A549 (cell line): Measurements from ENCODE around the gene DHTKD1. TPM values are rescaled to one million over a fixed set of nuclear protein-coding genes. Genes with fewer than 3 reads are reported as not detected.

ENCODE experiments used
- ATAC-seq, 2 experiments: fragments of 200-7000 bp in 1 of 2; fragments of >200 bp in 1 of 2; cut with Nextera tagmentation in 1 of 2; cut with Tn5 transposase in 1 of 2; 3 replicates each; pipeline versions ENCODE4 v1.8.0 to v1.9.1; 2018 to 2020; ENCODE audit warnings: mild to moderate bottlenecking in 1 of 2, moderate library complexity in 1 of 2
- CTCF ChIA-PET: fragments of 300-600 bp; sonication (Branson Sonifier 250); formaldehyde crosslinking; extraction: SDS; loops from one replicate; lab custom pipeline; 2021; ENCODE audit warnings: antibody characterized with exemption, inconsistent platforms; lab: Yijun Ruan, JAX
- POLR2A ChIA-PET: fragments of 350-600 bp; formaldehyde crosslinking; extraction: SDS; loops from one replicate; lab custom pipeline; 2021; ENCODE audit warnings: antibody characterized with exemption, inconsistent platforms; lab: Yijun Ruan, JAX
- DNase-seq, 2 experiments: peaks; one replicate each; pipeline versions ENCODE4 v3.0.0 to v3.0.0-alpha.2; 2011 to 2016; ENCODE audit warnings: low read depth in 1 of 2, low spot score in 1 of 2
- FAIRE-seq: peaks from 2 replicates; lab custom pipeline; 2011; peaks lifted over from hg19 to GRCh38; lab: Jason Lieb, UNC
- H3K27ac ChIP-seq, 2 experiments: fragments of >200 bp; sonication (Bioruptor Twin); formaldehyde crosslinking; 3 replicates each; pipeline ENCODE4 v1.5.1; 2016 to 2017
- H3K4me1 ChIP-seq: fragments of >200 bp; sonication (Bioruptor Twin); formaldehyde crosslinking; 3 replicates; pipeline ENCODE4 v1.6.1; 2016
- H3K4me2 ChIP-seq: fragments of >200 bp; sonication (Bioruptor Twin); formaldehyde crosslinking; 3 replicates; pipeline ENCODE4 v1.6.1; 2016
- H3K4me3 ChIP-seq: fragments of >200 bp; sonication (Bioruptor Twin); formaldehyde crosslinking; 3 replicates; pipeline ENCODE4 v1.5.1; 2016
- H3K9me3 ChIP-seq: fragments of >200 bp; sonication (Bioruptor Twin); formaldehyde crosslinking; 3 replicates; pipeline ENCODE4 v1.6.1; 2016
- BHLHE40 ChIP-seq: IDR thresholded peaks from 2 replicates; pipeline ENCODE4 v1.6.1; 2012; ENCODE audit warnings: low read depth, low read length, inconsistent platforms
- CEBPB ChIP-seq, 2 experiments: fragments of >200 bp in 1 of 2; sonication (Bioruptor Twin) in 1 of 2; formaldehyde crosslinking in 1 of 2; IDR thresholded peaks; 2 replicates each; pipeline ENCODE4 v1.6.1; 2012 to 2016
- CHD2 ChIP-seq: fragments of 150-350 bp; IDR thresholded peaks from 2 replicates; pipeline ENCODE4 v1.6.1; 2014; ENCODE audit warnings: low read length; ENCODE audit not compliant: partially characterized antibody
- EHF ChIP-seq: fragments of 250-450 bp; sonication (Bioruptor Pico); IDR thresholded peaks from 2 replicates; pipeline ENCODE4 v1.5.0; 2020; ENCODE audit warnings: mild to moderate bottlenecking
- ESRRA ChIP-seq: fragments of 150-350 bp; IDR thresholded peaks from 2 replicates; pipeline ENCODE4 v1.6.1; 2014; ENCODE audit warnings: mild to moderate bottlenecking, low read length, borderline replicate concordance
- HOXA7 ChIP-seq: fragments of 250-450 bp; sonication (Bioruptor Pico); IDR thresholded peaks from 2 replicates; pipeline ENCODE4 v1.5.0; 2020; ENCODE audit warnings: mild to moderate bottlenecking, moderate library complexity
- JUN ChIP-seq, 2 experiments: fragments of >200 bp; sonication (Bioruptor Twin); formaldehyde crosslinking; IDR thresholded peaks; 2 replicates in 1 of 2; 3 replicates in 1 of 2; pipeline ENCODE4 v1.6.1; 2016 to 2017
- KDM5A ChIP-seq: fragments of 200-600 bp; sonication (generic); IDR thresholded peaks from 2 replicates; pipeline ENCODE4 v1.6.1; 2016; ENCODE audit warnings: antibody characterized with exemption, mild to moderate bottlenecking
- MYC ChIP-seq: IDR thresholded peaks from 2 replicates; pipeline ENCODE4 v1.6.1; 2012; ENCODE audit warnings: mild to moderate bottlenecking, inconsistent platforms, low read length, improper control_type of control experiment, borderline replicate concordance
- NFE2L2 ChIP-seq: fragments of 150-350 bp; conservative IDR thresholded peaks from 2 replicates; pipeline ENCODE4 v1.6.1; 2014; ENCODE audit warnings: low read length
- NR3C1 ChIP-seq: fragments of >200 bp; sonication (Bioruptor Twin); formaldehyde crosslinking; IDR thresholded peaks from 3 replicates; pipeline ENCODE4 v1.6.1; 2017
- POLR2AphosphoS2 ChIP-seq: conservative IDR thresholded peaks from 2 replicates; pipeline ENCODE4 v1.6.1; 2012; ENCODE audit warnings: low read length, improper control_type of control experiment, inconsistent platforms
- RAD21 ChIP-seq, 2 experiments: fragments of >200 bp in 1 of 2; sonication (Bioruptor Twin) in 1 of 2; formaldehyde crosslinking in 1 of 2; IDR thresholded peaks in 1 of 2; conservative IDR thresholded peaks in 1 of 2; 2 replicates in 1 of 2; 3 replicates in 1 of 2; pipeline ENCODE4 v1.6.1; 2012 to 2018; ENCODE audit warnings: inconsistent platforms in 1 of 2
- RFX5 ChIP-seq: fragments of 450-650 bp; IDR thresholded peaks from 2 replicates; pipeline ENCODE4 v1.7.1; 2014; ENCODE audit warnings: antibody characterized with exemption, mild to moderate bottlenecking, moderate library complexity
- RNF2 ChIP-seq: fragments of 200-600 bp; sonication (generic); IDR thresholded peaks from 2 replicates; pipeline ENCODE4 v1.6.1; 2016; ENCODE audit warnings: low read depth, mild to moderate bottlenecking, antibody characterized with exemption, moderate library complexity, borderline replicate concordance
- SMC3 ChIP-seq: fragments of >200 bp; sonication (Bioruptor Twin); formaldehyde crosslinking; IDR thresholded peaks from 3 replicates; pipeline ENCODE4 v1.6.1; 2018; ENCODE audit warnings: inconsistent platforms
- ZFP36 ChIP-seq: fragments of 450-650 bp; IDR thresholded peaks from 2 replicates; pipeline ENCODE4 v1.6.1; 2014; ENCODE audit warnings: borderline replicate concordance; ENCODE audit not compliant: partially characterized antibody
- WGBS: methylation state at CpG from one replicate; pipeline ENCODE4 v1.1.6; 2017; ENCODE audit errors: missing lambda C conversion rate; 5-methylcytosine and 5-hydroxymethylcytosine counted together
- polyA plus RNA-seq, 4 experiments: library from polyadenylated mRNA; depleted of rRNA in 3 of 4; stranded (reverse); fragments of >200 nt; fragmentation: RNase III in 1 of 4; extraction: RNeasy Plus Mini Kit Qiagen cat#74134 plus additional on column Dnase treatment in 1 of 4; gene quantifications; 2 replicates in 3 of 4; 3 replicates in 1 of 4; pipeline ENCODE4 v1.2.3, GENCODE V29; 2011 to 2017
- TF ChIP-seq, protein P1 (sequence below): fragments of >200 bp; sonication (Bioruptor Twin); formaldehyde crosslinking; IDR thresholded peaks from 3 replicates; pipeline ENCODE4 v1.5.1; 2016
- TF ChIP-seq, protein P2 (sequence below): fragments of 250-450 bp; sonication (Bioruptor Pico); IDR thresholded peaks from 2 replicates; pipeline ENCODE4 v1.5.0; 2020; ENCODE audit warnings: low read depth, mild to moderate bottlenecking, moderate library complexity
- TF ChIP-seq, protein P3 (sequence below): fragments of 250-450 bp; sonication (Bioruptor Pico); IDR thresholded peaks from 2 replicates; pipeline ENCODE4 v1.5.0; 2021; ENCODE audit warnings: mild to moderate bottlenecking, moderate library complexity, borderline replicate concordance

The DHTKD1 gene
- polyA plus RNA-seq, 2 of the 4 experiments (the other 2 are of a cell fraction): 11.9 to 23.0 TPM

DNA sequence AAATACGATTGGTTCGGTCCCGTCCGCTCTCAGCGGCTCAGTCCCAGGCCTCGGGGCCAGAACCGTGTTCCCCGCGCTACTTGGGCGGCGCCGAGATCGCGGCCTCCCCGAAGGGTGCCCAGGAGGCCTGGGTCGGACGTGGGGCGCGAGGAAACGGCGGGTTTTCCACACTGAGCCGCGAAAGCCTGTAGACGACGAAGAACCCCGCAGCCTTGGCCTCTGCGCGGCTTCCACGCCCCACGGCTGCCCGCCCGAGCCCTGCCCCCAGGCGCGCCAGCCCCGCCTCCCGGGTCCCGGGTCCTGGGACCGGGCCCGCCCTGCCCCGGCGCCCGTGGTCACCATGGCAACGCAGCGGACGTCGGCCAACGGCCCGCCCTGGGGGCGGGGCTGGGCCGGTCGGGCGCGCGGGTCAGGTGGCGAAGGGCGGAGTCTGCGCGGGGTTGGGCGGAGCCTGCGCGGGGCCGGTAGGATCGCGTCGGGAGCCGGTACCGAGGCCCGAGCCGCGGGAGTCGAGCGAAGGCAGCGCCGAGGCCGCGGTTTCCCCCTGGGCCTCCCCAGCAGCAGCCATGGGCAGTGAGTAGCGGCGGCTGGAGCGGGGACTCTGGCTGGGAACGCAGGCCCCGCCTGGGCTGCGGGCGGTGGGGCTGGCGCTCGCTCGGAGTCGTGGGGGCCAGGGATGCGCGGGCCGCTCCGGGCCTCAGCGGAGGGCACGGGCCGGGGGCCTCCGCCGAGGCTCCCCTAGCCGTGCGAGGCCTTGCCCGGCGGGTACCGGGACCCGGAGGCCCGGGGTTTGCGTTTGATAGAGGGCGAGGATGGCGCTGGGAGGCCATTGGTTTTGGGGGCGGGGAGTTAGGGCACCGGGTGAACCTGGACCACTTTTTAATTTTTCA is 60.7 kb downstream of the DHTKD1 start, which contains the start of gene SEC61A2 (continued):
- TF ChIP-seq NR3C1: no peak
- TF ChIP-seq CHD2: no peak
- TF ChIP-seq, all 56 proteins: peak for 13

- WGBS: 30% methylated on average over 11 of the region's 11 CpGs
- peak; percentile 37 to 43; a peak in 4 of 5 replicates for TF ChIP-seq RAD21 (conservative IDR thresholded peaks at IDR 0.05 in 1 of 2, IDR thresholded peaks at IDR 0.05 in 1 of 2)
- TF ChIP-seq MYC: no peak
- peak; percentile 26; the same call in 2 of the 3 replicates for TF ChIP-seq SMC3
- no peak for TF ChIP-seq CEBPB (IDR thresholded peaks at IDR 0.05)
- TF ChIP-seq, protein P1, sequence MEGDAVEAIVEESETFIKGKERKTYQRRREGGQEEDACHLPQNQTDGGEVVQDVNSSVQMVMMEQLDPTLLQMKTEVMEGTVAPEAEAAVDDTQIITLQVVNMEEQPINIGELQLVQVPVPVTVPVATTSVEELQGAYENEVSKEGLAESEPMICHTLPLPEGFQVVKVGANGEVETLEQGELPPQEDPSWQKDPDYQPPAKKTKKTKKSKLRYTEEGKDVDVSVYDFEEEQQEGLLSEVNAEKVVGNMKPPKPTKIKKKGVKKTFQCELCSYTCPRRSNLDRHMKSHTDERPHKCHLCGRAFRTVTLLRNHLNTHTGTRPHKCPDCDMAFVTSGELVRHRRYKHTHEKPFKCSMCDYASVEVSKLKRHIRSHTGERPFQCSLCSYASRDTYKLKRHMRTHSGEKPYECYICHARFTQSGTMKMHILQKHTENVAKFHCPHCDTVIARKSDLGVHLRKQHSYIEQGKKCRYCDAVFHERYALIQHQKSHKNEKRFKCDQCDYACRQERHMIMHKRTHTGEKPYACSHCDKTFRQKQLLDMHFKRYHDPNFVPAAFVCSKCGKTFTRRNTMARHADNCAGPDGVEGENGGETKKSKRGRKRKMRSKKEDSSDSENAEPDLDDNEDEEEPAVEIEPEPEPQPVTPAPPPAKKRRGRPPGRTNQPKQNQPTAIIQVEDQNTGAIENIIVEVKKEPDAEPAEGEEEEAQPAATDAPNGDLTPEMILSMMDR: peak; percentile 45
- TF ChIP-seq KDM5A: no peak
- ChIA-PET CTCF (interaction anchor here (0.8 to 2.2 kb wide), 11 partner anchors 9 to 89 kb away, joined by 3 to 10 read pairs (median 3); no protein-coding TSS in a partner anchor), POLR2A (interaction anchor here (0.5 to 0.8 kb wide), 2 partner anchors 62 to 132 kb away, joined by 3 to 5 read pairs; partner anchors contain the start of gene DHTKD1)
- Histone ChIP-seq H3K4me2 (peak overlapping the region; percentile 81), H3K27ac (peak overlapping the region; percentile 82 to 95), H3K4me3 (peak overlapping the region; percentile 75), H3K4me1 (peaks cover 6% of the 10 kb centered on the region; the same call in 2 of the 3 replicates), H3K9me3 (no peaks in the 10 kb centered on the region)
- DNase-seq (peak; percentile 65 to 81), ATAC-seq (peak; percentile 80 to 87), FAIRE-seq (peak; percentile 61)
Observed at GRCh38 chr10:12130237-12130872, 61.6 kb downstream of the DHTKD1 start.

GRCh38 chr10:12135631-12136030 is 66.9 kb downstream of the DHTKD1 start:
- H3K9me3 ChIP-seq: no peaks in the 10 kb centered on the region
- no peak for DNase-seq
- TF ChIP-seq ZFP36 (no peak), JUN (IDR thresholded peaks at IDR 0.05) (no peak), BHLHE40 (no peak), EHF (CRISPR knock-in tag) (no peak), RNF2 (no peak), HOXA7 (CRISPR knock-in tag) (no peak), SMC3 (no peak), POLR2AphosphoS2 (no peak), RFX5 (no peak), ESRRA (no peak), NFE2L2 (no peak), RAD21 (conservative IDR thresholded peaks at IDR 0.05 in 1 of 2, IDR thresholded peaks at IDR 0.05 in 1 of 2) (no peak)
- TF ChIP-seq, protein P2, sequence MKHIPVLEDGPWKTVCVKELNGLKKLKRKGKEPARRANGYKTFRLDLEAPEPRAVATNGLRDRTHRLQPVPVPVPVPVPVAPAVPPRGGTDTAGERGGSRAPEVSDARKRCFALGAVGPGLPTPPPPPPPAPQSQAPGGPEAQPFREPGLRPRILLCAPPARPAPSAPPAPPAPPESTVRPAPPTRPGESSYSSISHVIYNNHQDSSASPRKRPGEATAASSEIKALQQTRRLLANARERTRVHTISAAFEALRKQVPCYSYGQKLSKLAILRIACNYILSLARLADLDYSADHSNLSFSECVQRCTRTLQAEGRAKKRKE (CRISPR knock-in tag): no peak
- TF ChIP-seq, protein P3, sequence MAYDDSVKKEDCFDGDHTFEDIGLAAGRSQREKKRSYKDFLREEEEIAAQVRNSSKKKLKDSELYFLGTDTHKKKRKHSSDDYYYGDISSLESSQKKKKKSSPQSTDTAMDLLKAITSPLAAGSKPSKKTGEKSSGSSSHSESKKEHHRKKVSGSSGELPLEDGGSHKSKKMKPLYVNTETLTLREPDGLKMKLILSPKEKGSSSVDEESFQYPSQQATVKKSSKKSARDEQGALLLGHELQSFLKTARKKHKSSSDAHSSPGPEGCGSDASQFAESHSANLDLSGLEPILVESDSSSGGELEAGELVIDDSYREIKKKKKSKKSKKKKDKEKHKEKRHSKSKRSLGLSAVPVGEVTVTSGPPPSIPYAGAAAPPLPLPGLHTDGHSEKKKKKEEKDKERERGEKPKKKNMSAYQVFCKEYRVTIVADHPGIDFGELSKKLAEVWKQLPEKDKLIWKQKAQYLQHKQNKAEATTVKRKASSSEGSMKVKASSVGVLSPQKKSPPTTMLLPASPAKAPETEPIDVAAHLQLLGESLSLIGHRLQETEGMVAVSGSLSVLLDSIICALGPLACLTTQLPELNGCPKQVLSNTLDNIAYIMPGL (CRISPR knock-in tag): no peak
- no peak overlapping the region for H3K4me3 ChIP-seq
- CTCF ChIA-PET: no interaction called here
- POLR2A ChIA-PET: no interaction called here
- 88% methylated on average over 3 of the region's 3 CpGs for WGBS
- no peak for FAIRE-seq
- peaks cover 3% of the 10 kb centered on the region; the same call in 2 of the 3 replicates for H3K4me1 ChIP-seq
- no peak for ATAC-seq
- H3K4me2 ChIP-seq: no peak overlapping the region
- H3K27ac ChIP-seq: no peak overlapping the region
